Dermis lymphatic vessel endothelial cell (primary cell): ENCODE data around the gene STATH. TPM values are rescaled to one million over a fixed set of nuclear protein-coding genes. Genes with fewer than 3 reads are reported as not detected.

Source experiments
- total RNA-seq: library from RNA; depleted of rRNA; stranded (reverse); fragments of >200 nt; gene quantifications from 2 replicates; pipeline ENCODE4 v1.2.1, GENCODE V29; 2014

Gene STATH, protein sequence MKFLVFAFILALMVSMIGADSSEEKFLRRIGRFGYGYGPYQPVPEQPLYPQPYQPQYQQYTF
- total RNA-seq = not detected in 2 replicates

DNA sequence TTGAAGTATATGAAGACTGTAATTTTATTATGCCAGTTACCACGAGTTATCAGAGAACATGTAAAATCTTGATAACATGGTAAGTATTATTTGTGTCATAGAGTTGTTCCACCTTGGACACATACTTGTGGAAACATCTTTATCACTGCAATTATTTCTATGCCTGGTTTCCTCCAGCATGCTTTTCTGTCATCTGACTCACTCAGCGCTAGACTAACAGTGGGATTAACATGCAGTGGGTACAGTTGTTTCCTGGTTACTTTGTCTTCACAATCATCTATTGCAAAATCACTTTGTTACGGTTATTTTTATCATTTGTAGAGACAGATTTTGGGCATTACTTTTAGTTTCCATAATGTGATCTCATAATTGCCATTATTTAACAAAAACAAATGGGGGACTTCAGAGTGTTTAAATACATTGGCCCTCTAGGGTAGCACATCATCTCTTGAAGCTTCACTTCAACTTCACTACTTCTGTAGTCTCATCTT lies at the start of gene STATH:
TSS of gene STATH (plus strand) at position 441 of the 491 bp plus-strand sequence. CDS start 2,472 bp downstream, outside the sequence.

GRCh38 chr4:69965628-69966027 lies 30.1 kb upstream of the STATH start, which contains the start of gene CSN2:
Gene CSN2 (minus strand): TSS chr4:69965728. CDS start chr4:69960995, 4,733 bp downstream.

DNA sequence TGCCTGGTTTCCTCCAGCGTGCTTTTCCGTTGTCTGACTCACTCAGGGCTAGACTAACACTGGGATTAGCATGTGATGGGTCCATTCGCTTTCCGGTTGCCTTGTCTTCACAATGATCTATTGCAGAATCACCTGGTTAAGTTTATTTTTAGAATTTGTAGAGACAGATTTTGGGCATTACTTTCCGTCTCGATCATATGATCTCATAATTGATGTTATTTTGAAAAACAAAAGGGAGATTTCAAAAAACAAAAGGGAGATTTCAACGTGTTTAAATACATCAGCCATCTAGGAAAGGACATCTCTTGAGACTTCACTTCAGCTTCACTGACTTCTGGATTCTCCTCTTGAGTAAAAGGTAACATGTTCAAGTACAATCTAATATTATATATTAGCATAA lies 32.4 kb downstream of the STATH start, which contains the start of gene HTN3:
TSS of gene HTN3 (plus strand) at position 301 of the 400 bp plus-strand sequence. CDS start 2,282 bp downstream, outside the sequence.

DNA sequence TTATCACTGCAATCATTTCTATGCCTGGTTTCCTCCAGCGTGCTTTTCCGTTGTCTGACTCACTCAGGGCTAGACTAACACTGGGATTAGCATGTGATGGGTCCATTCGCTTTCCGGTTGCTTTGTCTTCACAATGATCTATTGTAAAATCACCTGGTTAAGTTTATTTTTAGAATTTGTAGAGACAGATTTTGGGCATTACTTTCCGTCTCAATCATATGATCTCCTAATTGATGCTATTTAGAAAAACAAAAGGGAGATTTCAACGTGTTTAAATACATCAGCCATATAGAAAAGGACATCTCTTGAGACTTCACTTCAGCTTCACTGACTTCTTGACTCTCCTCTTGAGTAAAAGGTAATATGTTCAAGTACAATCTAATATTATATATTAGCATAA lies 54.4 kb downstream of the STATH start, which contains the start of gene HTN1:
TSS of gene HTN1 (plus strand) at position 301 of the 400 bp plus-strand sequence. CDS start 2,639 bp downstream, outside the sequence.

Other genes with a start within 250 kb of the STATH start
- gene SULT1B1, start 235.3 kb upstream of the STATH start, total RNA-seq = 0.87 and 2.1 TPM in 2 replicates
- gene SULT1E1, start 135.8 kb upstream of the STATH start, total RNA-seq = 0.22 and 0.52 TPM in 2 replicates
- gene CSN1S1, start 64.9 kb upstream of the STATH start, total RNA-seq = not detected in 2 replicates
- gene CSN2, start 30.2 kb upstream of the STATH start, total RNA-seq = not detected in 2 replicates
- not detected in 2 replicates for gene HTN3, start 32.5 kb downstream of the STATH start, total RNA-seq
- not detected in 2 replicates for gene HTN1, start 54.5 kb downstream of the STATH start, total RNA-seq
- gene PRR27, start 158.3 kb downstream of the STATH start, total RNA-seq = not detected in 2 replicates
- gene ODAM, start 199.8 kb downstream of the STATH start, total RNA-seq = not detected in 2 replicates
- not detected in 2 replicates for gene FDCSP, start 230.2 kb downstream of the STATH start, total RNA-seq
- gene CSN3, start 246.6 kb downstream of the STATH start, total RNA-seq = not detected in 2 replicates